HG02852 (cell line): ENCODE results near the gene ZSWIM3.
"Not testable (repeated sequence)": the region's sequence is repeated elsewhere in the genome, so short reads cannot be mapped to it uniquely, and the experiment has no call there.

Source experiments
- ATAC-seq: cut with Tn5 transposase; IDR thresholded peaks from one replicate; pipeline ENCODE4 v1.9.1; 2021; ENCODE audit warnings: mild to moderate bottlenecking, moderate library complexity; ENCODE audit not compliant: unreplicated experiment

Gene ZSWIM3

GRCh38 chr20:45859916-45860315 is 2.5 kb downstream of the ZSWIM3 start:
- no peak for ATAC-seq

- no peak for ATAC-seq
Measured at GRCh38 chr20:45860560-45861220, 3.3 kb downstream of the ZSWIM3 start.

- no peak for ATAC-seq
Measured at GRCh38 chr20:45861221-45862075, 4.0 kb downstream of the ZSWIM3 start.

- no peak for ATAC-seq
Measured at GRCh38 chr20:45863543-45864470, 6.4 kb downstream of the ZSWIM3 start.

- no peak for ATAC-seq
Measured at GRCh38 chr20:45866454-45866853, 9.0 kb downstream of the ZSWIM3 start.

- no peak for ATAC-seq
Measured at GRCh38 chr20:45867136-45867818, 9.9 kb downstream of the ZSWIM3 start.

GRCh38 chr20:45867819-45868176 is 10.4 kb downstream of the ZSWIM3 start:
- no peak for ATAC-seq

- no peak for ATAC-seq
Measured at GRCh38 chr20:45872626-45873025, 15.2 kb downstream of the ZSWIM3 start.

- no peak for ATAC-seq
Measured at GRCh38 chr20:45873409-45874103, 16.1 kb downstream of the ZSWIM3 start.

GRCh38 chr20:45874104-45874481 is 16.7 kb downstream of the ZSWIM3 start:
- not testable (repeated sequence) for ATAC-seq

- no peak for ATAC-seq
Measured at GRCh38 chr20:45874576-45874975, 17.2 kb downstream of the ZSWIM3 start.

GRCh38 chr20:45878076-45878761 is 20.8 kb downstream of the ZSWIM3 start:
- no peak for ATAC-seq

- peak; percentile 97 for ATAC-seq
Measured at GRCh38 chr20:45880988-45881788, 23.8 kb downstream of the ZSWIM3 start, which contains the start of gene ZSWIM1. TSS of gene ZSWIM1 (plus strand) at chr20:45881227. CDS start at chr20:45882593, 1,366 bp downstream.

- no peak for ATAC-seq
Measured at GRCh38 chr20:45882469-45883099, 25.2 kb downstream of the ZSWIM3 start.

- no peak for ATAC-seq
Measured at GRCh38 chr20:45883100-45883469, 25.7 kb downstream of the ZSWIM3 start.

- ATAC-seq, result no peak
Measured at GRCh38 chr20:45886590-45887345, 29.4 kb downstream of the ZSWIM3 start.

GRCh38 chr20:45887346-45887715 is 29.9 kb downstream of the ZSWIM3 start, which contains the start of gene SPATA25:
TSS of gene SPATA25 (minus strand) at chr20:45887622. CDS start at chr20:45887590, 32 bp downstream.
- ATAC-seq, result no peak
